K562 (cell line): ENCODE measurements around the gene SMOC2. TPM values are rescaled to one million over a fixed set of nuclear protein-coding genes. Genes with fewer than 3 reads are reported as not detected.

Source experiments
- ATAC-seq: fragments of 200-7000 bp; cut with Tn5 transposase; 3 replicates; pipeline ENCODE4 v1.9.1; 2020; ENCODE audit warnings: moderate library complexity
- BruUV-seq: library from RNA; stranded (reverse); fragments of 400-500 nt; replicated peaks from 2 replicates; lab custom pipeline; 2021; lab: Mats Ljungman, UMichigan
- CTCF ChIA-PET: fragments of 300-600 bp; formaldehyde crosslinking; extraction: SDS; loops from one replicate; lab custom pipeline; 2021; ENCODE audit warnings: low intra/inter-chr PET ratio; lab: Yijun Ruan, JAX
- POLR2A ChIA-PET: fragments of 300-600, 350-650 bp; sonication (Branson Sonifier 250); formaldehyde crosslinking; extraction: SDS; loops from one replicate; lab custom pipeline; 2021; ENCODE audit warnings: antibody characterized with exemption, inconsistent platforms; lab: Yijun Ruan, JAX
- DNase-seq, 4 experiments: peaks; one replicate each; pipeline versions ENCODE4 v3.0.0 to v3.0.0-alpha.2; 2011 to 2018; ENCODE audit warnings: low spot score in 3 of 4, mixed read lengths in 3 of 4; ENCODE audit errors: extremely low read depth in 1 of 4
- FAIRE-seq: peaks from 2 replicates; lab custom pipeline; 2011; peaks lifted over from hg19 to GRCh38; lab: Jason Lieb, UNC
- H2AFZ ChIP-seq: 2 replicates; pipeline ENCODE4 v1.6.0; 2011; ENCODE audit warnings: low read depth, low read length, control low read depth, inconsistent platforms
- H3K27ac ChIP-seq: fragments of 200-600 bp; 3 replicates; pipeline ENCODE4 v1.8.0; 2011; ENCODE audit warnings: low read depth, mild to moderate bottlenecking, control low read depth, inconsistent platforms, low read length, moderate library complexity, mixed read lengths; ENCODE audit errors: extremely low read depth
- H3K27me3 ChIP-seq, 2 experiments: fragments of 300-600 bp in 1 of 2; 2 replicates in 1 of 2; 3 replicates in 1 of 2; pipeline versions ENCODE4 v1.6.0 to v1.8.0; 2011; ENCODE audit warnings: inconsistent platforms in 2 of 2, low read length in 2 of 2, mild to moderate bottlenecking in 1 of 2, mixed read lengths in 1 of 2, moderate library complexity in 1 of 2; ENCODE audit not compliant: control insufficient read depth in 2 of 2, insufficient read depth in 2 of 2
- H3K36me3 ChIP-seq: fragments of 300-600 bp; 3 replicates; pipeline ENCODE4 v1.8.0; 2011; ENCODE audit warnings: mild to moderate bottlenecking, low read length, inconsistent platforms; ENCODE audit not compliant: control insufficient read depth, insufficient read depth
- H3K4me1 ChIP-seq, 2 experiments: fragments of 200-600 bp in 1 of 2; replicated peaks in 1 of 2; 2 replicates in 1 of 2; 3 replicates in 1 of 2; pipeline versions ENCODE4 v1.5.1 to v1.8.0; 2011; ENCODE audit warnings: inconsistent platforms in 2 of 2, low read length in 2 of 2, mild to moderate bottlenecking in 1 of 2, mixed read lengths in 1 of 2, moderate library complexity in 1 of 2; ENCODE audit not compliant: control insufficient read depth in 2 of 2, insufficient read depth in 2 of 2
- H3K4me2 ChIP-seq: 2 replicates; pipeline ENCODE4 v1.6.1; 2011; ENCODE audit warnings: low read length, control low read depth, inconsistent platforms, mixed read lengths; ENCODE audit not compliant: insufficient read depth
- H3K4me3 ChIP-seq: fragments of 200-600 bp; sonication (generic), shearing (Covaris generic); 2 replicates; pipeline ENCODE4 v1.5.1; 2016; ENCODE audit warnings: control low read depth, inconsistent platforms
- H3K79me2 ChIP-seq: fragments of 200-600 bp; 3 replicates; pipeline ENCODE4 v1.8.0; 2011; ENCODE audit warnings: low read length, inconsistent platforms; ENCODE audit not compliant: control insufficient read depth, insufficient read depth
- H3K9ac ChIP-seq, 2 experiments: 2 replicates each; pipeline versions ENCODE4 v1.6.0 to v1.6.1; 2011; ENCODE audit warnings: low read depth in 2 of 2, low read length in 2 of 2, control low read depth in 1 of 2, inconsistent platforms in 1 of 2, mild to moderate bottlenecking in 1 of 2, mixed read lengths in 1 of 2; ENCODE audit not compliant: insufficient read depth in 1 of 2
- H3K9me1 ChIP-seq: one replicate; pipeline ENCODE4 v1.6.0; 2011; ENCODE audit warnings: inconsistent platforms, mild to moderate bottlenecking, low read length, moderate library complexity; ENCODE audit not compliant: control insufficient read depth, insufficient read depth
- H3K9me3 ChIP-seq: replicated peaks from 2 replicates; pipeline ENCODE4 v1.5.1; 2011; ENCODE audit warnings: low read depth, low read length, inconsistent platforms; ENCODE audit not compliant: control insufficient read depth, insufficient read depth
- H4K20me1 ChIP-seq: replicated peaks from 2 replicates; pipeline ENCODE4 v1.6.1; 2011; ENCODE audit warnings: low read length, inconsistent platforms, mixed read lengths; ENCODE audit not compliant: control insufficient read depth, insufficient read depth
- ATF1 ChIP-seq, 2 experiments: fragments of 450-650 bp in 1 of 2; IDR thresholded peaks; 2 replicates each; pipeline ENCODE4 v1.6.1; 2016; ENCODE audit warnings: missing compliant biosample characterization in 1 of 2, missing genetic modification characterization in 1 of 2
- BRD4 ChIP-seq: fragments of 200-600 bp; sonication (generic); IDR thresholded peaks from 2 replicates; pipeline ENCODE4 v1.6.1; 2017; ENCODE audit warnings: inconsistent platforms
- CREB3 ChIP-seq: fragments of 450-650 bp; conservative IDR thresholded peaks from 2 replicates; pipeline ENCODE4 v1.6.1; 2016; ENCODE audit warnings: missing genetic modification characterization, low read depth, mild to moderate bottlenecking, missing compliant biosample characterization, moderate library complexity
- HEY1 ChIP-seq: fragments of 250-450 bp; sonication (Bioruptor Pico); IDR thresholded peaks from 2 replicates; pipeline ENCODE4 v1.5.0; 2020; ENCODE audit warnings: mild to moderate bottlenecking, moderate library complexity, borderline replicate concordance
- MLX ChIP-seq, 2 experiments: fragments of 450-650 bp in 1 of 2; sonication (generic) in 1 of 2; formaldehyde crosslinking; conservative IDR thresholded peaks; 2 replicates each; pipeline versions ENCODE4 v1.4.0 to v1.8.1; 2020 to 2022; ENCODE audit warnings: mild to moderate bottlenecking in 1 of 2, missing genetic modification reagents in 1 of 2
- PCBP2 ChIP-seq: fragments of 200-400 bp; formaldehyde crosslinking; IDR thresholded peaks from 2 replicates; pipeline ENCODE4 v1.6.1; 2018; ENCODE audit warnings: low read length, low read depth, mild to moderate bottlenecking, moderate library complexity; ENCODE audit not compliant: poor library complexity, severe bottlenecking
- PML ChIP-seq: IDR thresholded peaks from 2 replicates; pipeline ENCODE4 v1.6.1; 2012; ENCODE audit warnings: low read length, inconsistent platforms
- PRPF4 ChIP-seq: fragments of 200-400 bp; formaldehyde crosslinking; IDR thresholded peaks from one replicate; pipeline ENCODE4 v1.6.1; 2017; ENCODE audit warnings: low read length, low read depth, mild to moderate bottlenecking; ENCODE audit not compliant: insufficient read depth, poor library complexity, severe bottlenecking
- TCFL5 ChIP-seq: fragments of 250-450 bp; sonication (Bioruptor Pico); conservative IDR thresholded peaks from 2 replicates; pipeline ENCODE4 v1.6.1; 2021; ENCODE audit warnings: mild to moderate bottlenecking, moderate library complexity, matching md5 sums
- ZBTB2 ChIP-seq: fragments of 450-650 bp; IDR thresholded peaks from 2 replicates; pipeline ENCODE4 v1.6.1; 2016; ENCODE audit warnings: antibody characterized with exemption
- ZNF212 ChIP-seq: fragments of 450-650 bp; formaldehyde crosslinking; IDR thresholded peaks from 2 replicates; pipeline ENCODE4 v1.4.0; 2020; ENCODE audit warnings: mild to moderate bottlenecking
- WGBS: fragments of 100-300 bp; shearing (Covaris generic); methylation state at CpG from one replicate; pipeline ENCODE4 v1.1.6; 2016; ENCODE audit warnings: low coverage, mixed read lengths; ENCODE audit not compliant: insufficient coverage; ENCODE audit errors: missing lambda C conversion rate; 5-methylcytosine and 5-hydroxymethylcytosine counted together
- in situ Hi-C: fragments of 300-500 bp; cut with MboI; formaldehyde crosslinking; loops from 4 replicates; pipeline ENCODE4 v1.15.0; 2018; ENCODE audit warnings: inconsistent platforms, mixed read lengths
- intact Hi-C: fragments of 100-400 bp; cut with micrococcal nuclease; formaldehyde crosslinking; loops from 2 replicates; pipeline ENCODE4 v1.14.2; 2022
- polyA plus RNA-seq, 8 experiments: library from polyadenylated mRNA; depleted of rRNA in 4 of 8; stranded (reverse) in 5 of 8; unstranded in 3 of 8; fragments of >200 nt; fragmentation: Nextera tagmentation in 2 of 8; fragmentation: Illumina TruSeq in 1 of 8; extraction: Ambion mirVana in 2 of 8; extraction: Trizol in 1 of 8; gene quantifications; 2 replicates each; pipeline versions ENCODE4 v1.2.1 to v1.2.3, GENCODE V29; 2011 to 2014; ENCODE audit warnings: inconsistent platforms in 1 of 8, missing spikeins in 1 of 8
- total RNA-seq, 7 experiments: library from RNA; depleted of rRNA in 6 of 7; stranded (reverse); fragments of >200 nt in 6 of 7; fragmentation: Illumina TruSeq in 2 of 7; extraction: Trizol in 2 of 7; gene quantifications; 2 replicates each; pipeline versions ENCODE4 v1.2.1 to v1.2.3, GENCODE V29; 2011 to 2021; ENCODE audit warnings: low replicate concordance in 1 of 7

Gene SMOC2
- total and polyA plus RNA-seq, 9 of the 15 experiments (the other 6 are each of a cell fraction or from before 2014, with no cell fraction given), result 0.45 to 2.3 (median 1.1) TPM

- no peak overlapping the region for H3K27ac ChIP-seq
- no peaks in the 10 kb centered on the region for H3K9me1 ChIP-seq
- H3K27me3 ChIP-seq, result peaks cover 0 to 40% of the 10 kb centered on the region in 2 experiments; a peak in 2 of 5 replicates
- in situ Hi-C loops, result no loop called here
- CTCF ChIA-PET, result no interaction called here
- DNase-seq (no peak), FAIRE-seq (no peak), ATAC-seq (no peak)
- H3K4me1 ChIP-seq, result no peaks in the 10 kb centered on the region
- TF ChIP-seq PCBP2, result no peak
- no peak overlapping the region for H3K4me2 ChIP-seq
- no TSS peak for BruUV-seq
- no peaks in the 10 kb centered on the region; the same call in 2 of the 3 replicates for H3K36me3 ChIP-seq
- H3K9me3 ChIP-seq, result no peaks in the 10 kb centered on the region
- H4K20me1 ChIP-seq, result no peaks in the 10 kb centered on the region
- no peak overlapping the region for H2AFZ ChIP-seq
- no peak overlapping the region for H3K9ac ChIP-seq
- no peaks in the 10 kb centered on the region for H3K79me2 ChIP-seq
- H3K4me3 ChIP-seq, result no peak overlapping the region
- intact Hi-C loops, result no loop called here
- POLR2A ChIA-PET, result interaction anchor here (0.5 kb wide), 1 partner anchor 15 kb away, joined by 3 read pairs; no protein-coding TSS in a partner anchor
- 20% methylated on average over 11 of the region's 11 CpGs for WGBS
These were observed 167.1 kb downstream of the SMOC2 start for GRCh38 chr6:168608113-168608400.

GRCh38 chr6:168609026-168609685, 168.2 kb downstream of the SMOC2 start:
- no peaks in the 10 kb centered on the region for H3K79me2 ChIP-seq
- CTCF ChIA-PET, result no interaction called here
- no peaks in the 10 kb centered on the region for H3K4me1 ChIP-seq
- H3K27ac ChIP-seq, result no peak overlapping the region
- no peaks in the 10 kb centered on the region; the same call in 2 of the 3 replicates for H3K36me3 ChIP-seq
- no peak for DNase-seq
- WGBS, result 15% methylated on average over 13 of the region's 13 CpGs
- H3K4me3 ChIP-seq, result no peak overlapping the region
- peaks cover 0 to 40% of the 10 kb centered on the region in 2 experiments; a peak in 2 of 5 replicates for H3K27me3 ChIP-seq
- POLR2A ChIA-PET, result no interaction called here
- TF ChIP-seq BRD4 (no peak), MLX (CRISPR knock-in tag; conservative IDR thresholded peaks at IDR 0.05) (no peak), HEY1 (no peak), TCFL5 (no peak), ATF1 (CRISPR knock-in tag; IDR thresholded peaks at IDR 0.05) (no peak), ATF1 (tag; IDR thresholded peaks at IDR 0.05) (no peak), ZBTB2 (no peak), PML (no peak), PRPF4 (no peak), ZNF212 (CRISPR knock-in tag) (no peak), CREB3 (tag) (no peak)
- TF ChIP-seq, all 486 proteins: peak for 0
- Histone ChIP-seq H4K20me1 (no peaks in the 10 kb centered on the region), H2AFZ (no peak overlapping the region), H3K9me1 (no peaks in the 10 kb centered on the region), H3K4me2 (no peak overlapping the region), H3K9me3 (no peaks in the 10 kb centered on the region), H3K9ac (no peak overlapping the region)
- intact Hi-C loops, result no loop called here
- in situ Hi-C loops, result no loop called here
- FAIRE-seq, result no peak
- no TSS peak for BruUV-seq
- no peak for ATAC-seq
